HUDEP-2 (cell line): ENCODE measurements around the gene DAGLA.
A peak's percentile ranks its signal among the peaks of the same experiment; 100 is the strongest.

Experiments used
- DNase-seq, 76 experiments: peaks; one replicate each; lab custom pipeline; 2025; ENCODE audit not compliant: unreplicated experiment in 76 of 76; lab: John Stamatoyannopoulos, UW

DAGLA gene

GRCh38 chr11:61742391-61742790, 62.2 kb downstream of the DAGLA start:
- no peak for DNase-seq

GRCh38 chr11:61743486-61744095, 63.4 kb downstream of the DAGLA start:
- no peak for DNase-seq

- no peak for DNase-seq
Measured at GRCh38 chr11:61744181-61744580, 64.0 kb downstream of the DAGLA start.

- DNase-seq, result no peak
Measured at GRCh38 chr11:61744609-61745156, 64.5 kb downstream of the DAGLA start.

- no peak for DNase-seq
Measured at GRCh38 chr11:61745781-61746441, 65.7 kb downstream of the DAGLA start.

- DNase-seq, result no peak
Measured at GRCh38 chr11:61746442-61747191, 66.4 kb downstream of the DAGLA start.

GRCh38 chr11:61747192-61747966, 67.2 kb downstream of the DAGLA start:
- peak in 49 of 76 experiments; percentile 7 to 63 (median 29) for DNase-seq

- DNase-seq, result no peak
Measured at GRCh38 chr11:61747967-61748285, 67.7 kb downstream of the DAGLA start.

GRCh38 chr11:61749591-61750217, 69.5 kb downstream of the DAGLA start:
- DNase-seq, result peak in 1 of 76 experiments; percentile 37

- DNase-seq, result no peak
Measured at GRCh38 chr11:61750631-61751273, 70.6 kb downstream of the DAGLA start.

- DNase-seq, result no peak
Measured at GRCh38 chr11:61751384-61751783, 71.2 kb downstream of the DAGLA start.

- DNase-seq, result peak in 29 of 76 experiments; percentile 2 to 51 (median 30)
Measured at GRCh38 chr11:61752117-61752924, 72.1 kb downstream of the DAGLA start, which contains the start of gene MYRF. MYRF (plus strand) TSS chr11:61752636; CDS start chr11:61752745, 109 bp downstream.

GRCh38 chr11:61752925-61753521, 72.8 kb downstream of the DAGLA start:
- no peak for DNase-seq

- no peak for DNase-seq
Measured at GRCh38 chr11:61753672-61754071, 73.5 kb downstream of the DAGLA start.

- DNase-seq, result no peak
Measured at GRCh38 chr11:61754534-61755482, 74.6 kb downstream of the DAGLA start.

- DNase-seq, result no peak
Measured at GRCh38 chr11:61756147-61756451, 75.9 kb downstream of the DAGLA start.

- DNase-seq, result no peak
Measured at GRCh38 chr11:61756452-61757212, 76.4 kb downstream of the DAGLA start.
